HepG2 (cell line): ENCODE results near the gene SNUPN. TPM values are rescaled to one million over a fixed set of nuclear protein-coding genes. Genes with fewer than 3 reads are reported as not detected.

Experiments
- ATF7-NPFF ChIP-seq: sonication (generic); formaldehyde crosslinking; IDR thresholded peaks from 2 replicates; pipeline ENCODE4 v1.8.1; 2023; ENCODE audit warnings: mild to moderate bottlenecking, low read depth, missing genetic modification reagents, moderate library complexity
- CREB3 ChIP-seq: sonication (generic); formaldehyde crosslinking; IDR thresholded peaks from 2 replicates; pipeline ENCODE4 v1.5.0; 2020; ENCODE audit warnings: missing genetic modification reagents
- FOXK1 ChIP-seq: sonication (generic); formaldehyde crosslinking; IDR thresholded peaks from 2 replicates; pipeline ENCODE4 v1.4.0; 2020; ENCODE audit warnings: low read depth, missing genetic modification reagents, borderline replicate concordance
- HMG20B ChIP-seq: conservative IDR thresholded peaks from 2 replicates; pipeline ENCODE4 v1.6.1; 2016; ENCODE audit warnings: missing genetic modification reagents, missing compliant biosample characterization
- RAD51 ChIP-seq: fragments of 450-650 bp; IDR thresholded peaks from 2 replicates; pipeline ENCODE4 v1.6.1; 2016; ENCODE audit warnings: borderline replicate concordance
- SCMH1 ChIP-seq: sonication (generic); formaldehyde crosslinking; IDR thresholded peaks from 2 replicates; pipeline ENCODE4 v1.9.0; 2021; ENCODE audit warnings: missing genetic modification reagents, mild to moderate bottlenecking, borderline replicate concordance
- SMC3 ChIP-seq: IDR thresholded peaks from 2 replicates; pipeline ENCODE4 v1.6.1; 2011; ENCODE audit warnings: low read length, improper control_type of control experiment
- TBX2 ChIP-seq: sonication (generic); formaldehyde crosslinking; IDR thresholded peaks from 2 replicates; pipeline ENCODE4 v1.5.0; 2020; ENCODE audit warnings: missing genetic modification reagents, mild to moderate bottlenecking, borderline replicate concordance
- TCF7 ChIP-seq: sonication (generic); IDR thresholded peaks from 2 replicates; pipeline ENCODE4 v1.6.1; 2016; ENCODE audit warnings: antibody characterized with exemption, low read depth
- ZFAT ChIP-seq: sonication (generic); formaldehyde crosslinking; conservative IDR thresholded peaks from 2 replicates; pipeline ENCODE4 v1.8.1; 2023; ENCODE audit warnings: missing genetic modification reagents, inconsistent platforms
- ZFX ChIP-seq: sonication (generic); formaldehyde crosslinking; IDR thresholded peaks from 2 replicates; pipeline ENCODE4 v1.4.0; 2020; ENCODE audit warnings: mild to moderate bottlenecking, low read depth, missing genetic modification reagents, moderate library complexity
- ZNF180 ChIP-seq: sonication (generic); formaldehyde crosslinking; IDR thresholded peaks from 2 replicates; pipeline ENCODE4 v1.4.0; 2020; ENCODE audit warnings: low read depth, missing genetic modification reagents, borderline replicate concordance
- ZNF225 ChIP-seq: sonication (generic); formaldehyde crosslinking; IDR thresholded peaks from 2 replicates; pipeline ENCODE4 v1.4.0; 2020; ENCODE audit warnings: mild to moderate bottlenecking, missing genetic modification reagents
- ZNF543 ChIP-seq: sonication (generic); formaldehyde crosslinking; IDR thresholded peaks from 2 replicates; pipeline ENCODE4 v1.4.0; 2020; ENCODE audit warnings: mild to moderate bottlenecking, missing genetic modification reagents
- ZNF558 ChIP-seq: sonication (generic); formaldehyde crosslinking; IDR thresholded peaks from 2 replicates; pipeline ENCODE4 v1.9.0; 2022; ENCODE audit warnings: mild to moderate bottlenecking, missing genetic modification reagents, borderline replicate concordance
- ZNF574 ChIP-seq: sonication (generic); formaldehyde crosslinking; IDR thresholded peaks from 2 replicates; pipeline ENCODE4 v1.4.0; 2020; ENCODE audit warnings: missing genetic modification reagents
- polyA plus RNA-seq, 8 experiments: library from polyadenylated mRNA; depleted of rRNA in 3 of 8; stranded (reverse) in 7 of 8; unstranded in 1 of 8; fragments of >200 nt; fragmentation: Illumina TruSeq in 4 of 8; extraction: Trizol in 4 of 8; gene quantifications; 2 replicates each; pipeline versions ENCODE4 v1.2.1 to v1.2.3, GENCODE V29; 2011 to 2016; ENCODE audit warnings: low read depth in 4 of 8, missing spikeins in 1 of 8, mixed read lengths in 1 of 8; ENCODE audit not compliant: insufficient read depth in 1 of 8
- total RNA-seq, 5 experiments: library from RNA; depleted of rRNA; stranded (reverse); fragments of >200 nt; fragmentation: Illumina TruSeq; extraction: Trizol; gene quantifications; 2 replicates each; pipeline ENCODE4 v1.2.3, GENCODE V29; 2016; ENCODE audit warnings: low read depth in 1 of 5
- TF ChIP-seq, protein P1 (sequence below): sonication (generic); formaldehyde crosslinking; IDR thresholded peaks from 2 replicates; pipeline ENCODE4 v1.4.0; 2020; ENCODE audit warnings: mild to moderate bottlenecking, missing genetic modification reagents, borderline replicate concordance

The SNUPN gene
- total and polyA plus RNA-seq, 2 of the 13 experiments (the other 11 are each of a cell fraction or from before 2014, with no cell fraction given), result 9.0 to 16.4 TPM

DNA sequence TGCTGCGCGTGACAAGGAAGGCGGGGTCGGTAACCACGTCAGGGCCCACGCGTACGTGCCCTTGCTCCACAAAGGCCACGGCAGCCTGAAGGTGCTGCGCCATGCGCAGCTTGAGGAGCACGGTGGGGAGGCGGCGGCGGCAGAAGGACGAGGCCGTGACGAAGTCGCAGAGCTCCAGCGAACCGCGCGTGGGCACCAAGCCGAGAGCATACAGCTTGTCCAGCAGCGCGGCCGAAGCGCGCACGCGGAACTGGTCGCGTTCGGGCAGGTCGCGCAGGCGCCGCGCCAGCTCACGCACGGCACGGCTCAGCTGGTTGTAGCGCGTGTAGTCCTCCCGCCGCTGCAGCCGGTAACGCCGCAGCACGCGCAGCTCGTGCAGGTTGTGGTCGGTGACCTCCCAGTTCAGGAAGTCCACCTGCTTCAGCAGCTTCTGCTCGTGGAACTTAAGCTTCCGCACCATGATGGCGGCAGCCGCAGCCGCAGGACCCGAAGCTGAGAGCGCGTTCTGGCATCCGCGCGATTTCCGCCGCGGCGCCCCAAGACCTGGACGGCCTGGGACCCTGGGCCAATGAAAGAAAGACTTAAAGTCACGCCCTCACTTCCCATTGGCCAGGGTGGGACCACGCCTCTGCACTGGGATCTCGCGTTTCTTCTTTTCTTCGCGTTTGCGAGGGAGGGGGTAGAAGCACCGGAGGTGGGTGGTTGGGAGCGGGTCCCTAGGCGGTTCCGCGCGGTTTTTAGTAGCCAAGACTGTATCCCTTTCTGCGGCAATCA is 14.4 kb upstream of the SNUPN start, which contains the start of gene IMP3 (continued):
- TF ChIP-seq ZNF180 (CRISPR knock-in tag) (peak; percentile 85; the same call in 1 of the 2 replicates), RAD51 (no peak), ZNF543 (CRISPR knock-in tag) (peak; percentile 81; the same call in 1 of the 2 replicates), TBX2 (peak; percentile 80), SCMH1 (CRISPR knock-in tag) (no peak), TCF7 (no peak), ZNF558 (CRISPR knock-in tag) (no peak), ZNF574 (CRISPR knock-in tag) (peak; percentile 87), ATF7-NPFF (CRISPR knock-in tag) (peak; percentile 93), SMC3 (no peak), ZFAT (CRISPR knock-in tag) (peak; percentile 71; the same call in 1 of the 2 replicates), ZFX (CRISPR knock-in tag) (peak; percentile 84), FOXK1 (CRISPR knock-in tag) (peak; percentile 33; the same call in 1 of the 2 replicates), HMG20B (CRISPR knock-in tag) (no peak; the same call in 1 of the 2 replicates), ZNF225 (CRISPR knock-in tag) (peak; percentile 78; the same call in 1 of the 2 replicates), CREB3 (CRISPR knock-in tag) (no peak)
- TF ChIP-seq, protein P1, sequence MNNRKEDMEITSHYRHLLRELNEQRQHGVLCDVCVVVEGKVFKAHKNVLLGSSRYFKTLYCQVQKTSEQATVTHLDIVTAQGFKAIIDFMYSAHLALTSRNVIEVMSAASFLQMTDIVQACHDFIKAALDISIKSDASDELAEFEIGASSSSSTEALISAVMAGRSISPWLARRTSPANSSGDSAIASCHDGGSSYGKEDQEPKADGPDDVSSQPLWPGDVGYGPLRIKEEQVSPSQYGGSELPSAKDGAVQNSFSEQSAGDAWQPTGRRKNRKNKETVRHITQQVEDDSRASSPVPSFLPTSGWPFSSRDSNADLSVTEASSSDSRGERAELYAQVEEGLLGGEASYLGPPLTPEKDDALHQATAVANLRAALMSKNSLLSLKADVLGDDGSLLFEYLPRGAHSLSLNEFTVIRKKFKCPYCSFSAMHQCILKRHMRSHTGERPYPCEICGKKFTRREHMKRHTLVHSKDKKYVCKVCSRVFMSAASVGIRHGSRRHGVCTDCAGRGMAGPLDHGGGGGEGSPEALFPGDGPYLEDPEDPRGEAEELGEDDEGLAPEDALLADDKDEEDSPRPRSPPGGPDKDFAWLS (CRISPR knock-in tag), result no peak
